ENCODE data around the gene ERBB3.
"Not testable (repeated sequence)": the region's sequence is repeated elsewhere in the genome, so short reads cannot be mapped to it uniquely, and the experiment has no call there.

The ERBB3 gene

GRCh38 chr12:56114084-56114483, 34.1 kb downstream of the ERBB3 start:
- DNase-seq = no peak
- Histone ChIP-seq H3K27me3 (no peaks in the 10 kb centered on the region), H3K4me1 (peaks cover 8% of the 10 kb centered on the region), H3K4me3 (ENCODE audit: low read depth, low read length) (no peak overlapping the region), H3K36me3 (peaks cover 44% of the 10 kb centered on the region), H3K9me3 (no peaks in the 10 kb centered on the region)
- TF ChIP-seq, protein P1, sequence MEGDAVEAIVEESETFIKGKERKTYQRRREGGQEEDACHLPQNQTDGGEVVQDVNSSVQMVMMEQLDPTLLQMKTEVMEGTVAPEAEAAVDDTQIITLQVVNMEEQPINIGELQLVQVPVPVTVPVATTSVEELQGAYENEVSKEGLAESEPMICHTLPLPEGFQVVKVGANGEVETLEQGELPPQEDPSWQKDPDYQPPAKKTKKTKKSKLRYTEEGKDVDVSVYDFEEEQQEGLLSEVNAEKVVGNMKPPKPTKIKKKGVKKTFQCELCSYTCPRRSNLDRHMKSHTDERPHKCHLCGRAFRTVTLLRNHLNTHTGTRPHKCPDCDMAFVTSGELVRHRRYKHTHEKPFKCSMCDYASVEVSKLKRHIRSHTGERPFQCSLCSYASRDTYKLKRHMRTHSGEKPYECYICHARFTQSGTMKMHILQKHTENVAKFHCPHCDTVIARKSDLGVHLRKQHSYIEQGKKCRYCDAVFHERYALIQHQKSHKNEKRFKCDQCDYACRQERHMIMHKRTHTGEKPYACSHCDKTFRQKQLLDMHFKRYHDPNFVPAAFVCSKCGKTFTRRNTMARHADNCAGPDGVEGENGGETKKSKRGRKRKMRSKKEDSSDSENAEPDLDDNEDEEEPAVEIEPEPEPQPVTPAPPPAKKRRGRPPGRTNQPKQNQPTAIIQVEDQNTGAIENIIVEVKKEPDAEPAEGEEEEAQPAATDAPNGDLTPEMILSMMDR (IDR thresholded peaks at IDR 0.05; ENCODE audit: low read depth, low read length) = no peak

GRCh38 chr12:56115329-56115728, 35.4 kb downstream of the ERBB3 start:
- Histone ChIP-seq H3K36me3 (peaks cover 31% of the 10 kb centered on the region), H3K27me3 (no peaks in the 10 kb centered on the region), H3K4me3 (ENCODE audit: low read depth, low read length) (peak overlapping the region; percentile 96), H3K4me1 (peaks cover 11% of the 10 kb centered on the region), H3K9me3 (no peaks in the 10 kb centered on the region)
- no peak for DNase-seq
- TF ChIP-seq, protein P1 (IDR thresholded peaks at IDR 0.05; ENCODE audit: low read depth, low read length) = no peak

GRCh38 chr12:56116267-56117081, 36.5 kb downstream of the ERBB3 start, which contains the start of gene RPL41:
Gene RPL41 (plus strand): TSS chr12:56116633.
- Histone ChIP-seq H3K36me3 (peaks cover 21% of the 10 kb centered on the region), H3K4me1 (peaks cover 11% of the 10 kb centered on the region), H3K9me3 (no peaks in the 10 kb centered on the region), H3K4me3 (ENCODE audit: low read depth, low read length) (peak within 1 kb of the TSS; percentile 96), H3K27me3 (no peaks in the 10 kb centered on the region)
- peak; percentile 93 for DNase-seq
- TF ChIP-seq, protein P1 (IDR thresholded peaks at IDR 0.05; ENCODE audit: low read depth, low read length) = no peak

DNA sequence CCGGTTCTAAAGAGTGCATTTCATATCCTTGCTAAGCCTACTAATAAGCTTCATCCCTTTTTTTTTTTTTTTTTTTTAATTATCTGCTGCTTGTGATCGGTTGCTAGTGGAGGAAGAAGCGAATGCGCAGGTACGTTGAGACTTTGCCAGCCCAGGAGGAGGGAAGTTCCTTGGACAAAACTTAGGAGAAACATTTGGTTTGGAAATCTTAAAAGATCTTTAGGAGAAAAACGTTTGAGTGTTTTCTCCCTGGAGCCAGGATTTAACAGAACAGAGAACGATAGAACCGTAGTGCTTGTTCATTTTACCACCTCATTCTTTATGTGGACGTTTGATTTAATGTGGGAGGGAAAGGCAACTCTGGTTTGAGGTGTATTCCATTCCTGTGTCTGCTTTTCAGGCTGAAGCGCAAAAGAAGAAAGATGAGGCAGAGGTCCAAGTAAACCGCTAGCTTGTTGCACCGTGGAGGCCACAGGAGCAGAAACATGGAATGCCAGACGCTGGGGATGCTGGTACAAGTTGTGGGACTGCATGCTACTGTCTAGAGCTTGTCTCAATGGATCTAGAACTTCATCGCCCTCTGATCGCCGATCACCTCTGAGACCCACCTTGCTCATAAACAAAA, 37.2 kb downstream of the ERBB3 start:
- peak overlapping the region; percentile 96 for H3K4me3 ChIP-seq (ENCODE audit: low read depth, low read length)
- H3K4me1 ChIP-seq = peaks cover 11% of the 10 kb centered on the region
- not testable (repeated sequence) for H3K27me3 ChIP-seq, DNase-seq, H3K9me3 ChIP-seq
- peaks cover 15% of the 10 kb centered on the region for H3K36me3 ChIP-seq

DNA sequence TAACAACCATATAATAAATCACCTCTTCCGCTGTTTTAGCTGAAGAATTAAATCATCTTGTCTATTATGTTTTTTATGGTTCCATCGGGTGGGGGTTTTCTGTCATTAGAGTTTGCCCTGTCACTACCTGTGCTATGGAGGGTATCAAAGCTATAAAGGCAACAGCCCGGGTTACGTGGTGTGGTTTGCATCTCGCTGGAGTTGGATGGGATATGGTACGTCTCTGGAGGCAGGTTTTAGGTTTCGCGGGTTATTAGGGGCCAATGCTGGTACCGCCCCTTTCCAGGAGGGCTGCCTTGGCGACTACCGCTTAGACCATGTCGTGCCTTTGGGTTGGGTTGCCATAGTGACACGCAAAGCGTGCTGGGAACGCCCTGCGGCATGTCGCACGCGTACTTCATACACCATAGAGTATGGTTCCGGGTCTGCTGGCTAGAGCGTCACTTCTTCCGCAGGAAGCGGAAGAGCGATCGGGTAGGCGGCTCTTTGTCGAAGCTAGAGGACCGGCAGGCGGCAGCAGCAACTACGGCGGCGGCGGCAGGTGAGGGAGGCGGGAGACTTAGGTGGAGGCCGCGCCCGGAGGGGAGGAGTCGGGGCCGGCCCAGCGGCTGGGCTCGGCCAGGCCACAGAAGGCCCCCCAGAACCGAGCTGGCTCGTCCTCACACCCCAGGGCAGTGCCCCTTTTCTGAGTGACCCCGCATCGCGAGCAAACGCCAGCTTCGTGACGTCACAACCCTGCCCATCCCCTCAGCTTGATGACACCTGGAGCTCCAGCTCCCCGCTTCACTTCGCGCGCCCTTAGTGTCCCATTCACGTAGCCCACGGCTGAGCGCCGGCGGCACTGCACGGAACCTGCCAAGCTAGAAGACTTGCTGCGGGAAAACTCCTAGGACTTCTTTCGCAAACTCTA, 38.1 kb downstream of the ERBB3 start, which contains the start of gene ZC3H10:
Gene ZC3H10, plus strand, starts transcription at position 489 of the 910 bp plus-strand sequence. CDS start 2,297 bp downstream, outside the sequence.
- no peaks in the 10 kb centered on the region for H3K9me3 ChIP-seq
- TF ChIP-seq, protein P1 (IDR thresholded peaks at IDR 0.05; ENCODE audit: low read depth, low read length) = peak; percentile 47
- H3K36me3 ChIP-seq = peaks cover 8% of the 10 kb centered on the region
- no peaks in the 10 kb centered on the region for H3K27me3 ChIP-seq
- DNase-seq = peak; percentile 99
- H3K4me3 ChIP-seq (ENCODE audit: low read depth, low read length) = peak within 1 kb of the TSS; percentile 96
- H3K4me1 ChIP-seq = peaks cover 11% of the 10 kb centered on the region

GRCh38 chr12:56118688-56119357, 38.9 kb downstream of the ERBB3 start:
- no peak for DNase-seq
- Histone ChIP-seq H3K4me1 (peaks cover 8% of the 10 kb centered on the region), H3K36me3 (peaks cover 8% of the 10 kb centered on the region), H3K9me3 (no peaks in the 10 kb centered on the region), H3K4me3 (ENCODE audit: low read depth, low read length) (peak overlapping the region; percentile 96), H3K27me3 (no peaks in the 10 kb centered on the region)
- TF ChIP-seq, protein P1 (IDR thresholded peaks at IDR 0.05; ENCODE audit: low read depth, low read length) = no peak

Measured in BE2C (cell line).